DOHH2 (cell line): ENCODE measurements around the gene DEDD2.

Experiments
- H3F3A ChIP-seq: fragments of 200-600 bp; sonication (generic), shearing (Covaris generic); 2 replicates; pipeline ENCODE4 v1.6.0; 2016; ENCODE audit warnings: antibody characterized with exemption, mild to moderate bottlenecking; ENCODE audit not compliant: control insufficient read depth, insufficient read depth
- H3K27ac ChIP-seq: fragments of 200-600 bp; sonication (generic); 2 replicates; pipeline ENCODE4 v1.5.1; 2014; ENCODE audit warnings: low read depth, mild to moderate bottlenecking, low read length, moderate library complexity
- H3K27me3 ChIP-seq: fragments of 200-600 bp; sonication (generic); 2 replicates; pipeline ENCODE4 v1.6.1; 2014; ENCODE audit warnings: mild to moderate bottlenecking, low read length, mixed read lengths; ENCODE audit not compliant: control insufficient read depth
- H3K36me3 ChIP-seq: fragments of 200-600 bp; sonication (generic); 2 replicates; pipeline ENCODE4 v1.6.1; 2014; ENCODE audit warnings: mild to moderate bottlenecking, low read length, moderate library complexity, mixed read lengths; ENCODE audit not compliant: control insufficient read depth
- H3K4me1 ChIP-seq: fragments of 200-600 bp; sonication (generic); 2 replicates; pipeline ENCODE4 v1.6.1; 2014; ENCODE audit warnings: mild to moderate bottlenecking, low read length, mixed read lengths; ENCODE audit not compliant: control insufficient read depth
- H3K4me2 ChIP-seq: fragments of 200-600 bp; sonication (generic); 2 replicates; pipeline ENCODE4 v1.6.0; 2014; ENCODE audit warnings: mild to moderate bottlenecking, low read length, moderate library complexity
- H3K4me3 ChIP-seq: fragments of 200-600 bp; sonication (generic); 2 replicates; pipeline ENCODE4 v1.5.1; 2014; ENCODE audit warnings: mild to moderate bottlenecking, low read length, mixed read lengths
- H3K79me2 ChIP-seq: fragments of 200-600 bp; sonication (generic); 2 replicates; pipeline ENCODE4 v1.6.1; 2014; ENCODE audit warnings: mild to moderate bottlenecking, low read length, mixed read lengths; ENCODE audit not compliant: control insufficient read depth
- H3K9me2 ChIP-seq: fragments of 200-600 bp; sonication (generic); replicated peaks from 2 replicates; pipeline ENCODE4 v1.6.1; 2014; ENCODE audit warnings: mild to moderate bottlenecking, low read length, mixed read lengths; ENCODE audit not compliant: control insufficient read depth
- H3K9me3 ChIP-seq: fragments of 200-600 bp; sonication (generic); 2 replicates; pipeline ENCODE4 v1.6.1; 2014; ENCODE audit warnings: antibody characterized with exemption, low read length, mixed read lengths; ENCODE audit not compliant: control insufficient read depth, insufficient read depth
- H4K20me1 ChIP-seq: fragments of 200-600 bp; sonication (generic); 2 replicates; pipeline ENCODE4 v1.6.0; 2014; ENCODE audit warnings: low read depth, mild to moderate bottlenecking, antibody characterized with exemption, low read length, moderate library complexity; ENCODE audit not compliant: control insufficient read depth, insufficient read depth
- EZH2phosphoT487 ChIP-seq: fragments of 200-600 bp; sonication (generic); IDR thresholded peaks from 2 replicates; pipeline ENCODE4 v1.6.1; 2017; ENCODE audit warnings: borderline replicate concordance, mild to moderate bottlenecking, antibody characterized with exemption, low read length, moderate library complexity, mixed read lengths
- TF ChIP-seq, protein P1 (sequence below): fragments of 200-600 bp; sonication (generic); IDR thresholded peaks from one replicate; pipeline ENCODE4 v1.5.1; 2014; ENCODE audit warnings: antibody characterized with exemption, mild to moderate bottlenecking, low read depth, low read length; ENCODE audit not compliant: poor library complexity, severe bottlenecking

DEDD2 gene

GRCh38 chr19:42234364-42234763 lies 16.9 kb upstream of the DEDD2 start:
- Histone ChIP-seq H4K20me1 (0 out of 2 replicates have a peak, but pooled peaks cover 5% of the 10 kb centered on the region), H3K79me2 (peaks cover 31% of the 10 kb centered on the region), H3F3A (peaks cover 13% of the 10 kb centered on the region), H3K9me3 (no peaks in the 10 kb centered on the region), H3K36me3 (peaks cover 82% of the 10 kb centered on the region), H3K27me3 (no peaks in the 10 kb centered on the region), H3K4me1 (peaks cover 2% of the 10 kb centered on the region; the same call in 1 of the 2 replicates), H3K27ac (no peak overlapping the region), H3K9me2 (no peaks in the 10 kb centered on the region), H3K4me2 (no peak overlapping the region), H3K4me3 (no peak overlapping the region)
- no peak for TF ChIP-seq EZH2phosphoT487
- TF ChIP-seq, protein P1, sequence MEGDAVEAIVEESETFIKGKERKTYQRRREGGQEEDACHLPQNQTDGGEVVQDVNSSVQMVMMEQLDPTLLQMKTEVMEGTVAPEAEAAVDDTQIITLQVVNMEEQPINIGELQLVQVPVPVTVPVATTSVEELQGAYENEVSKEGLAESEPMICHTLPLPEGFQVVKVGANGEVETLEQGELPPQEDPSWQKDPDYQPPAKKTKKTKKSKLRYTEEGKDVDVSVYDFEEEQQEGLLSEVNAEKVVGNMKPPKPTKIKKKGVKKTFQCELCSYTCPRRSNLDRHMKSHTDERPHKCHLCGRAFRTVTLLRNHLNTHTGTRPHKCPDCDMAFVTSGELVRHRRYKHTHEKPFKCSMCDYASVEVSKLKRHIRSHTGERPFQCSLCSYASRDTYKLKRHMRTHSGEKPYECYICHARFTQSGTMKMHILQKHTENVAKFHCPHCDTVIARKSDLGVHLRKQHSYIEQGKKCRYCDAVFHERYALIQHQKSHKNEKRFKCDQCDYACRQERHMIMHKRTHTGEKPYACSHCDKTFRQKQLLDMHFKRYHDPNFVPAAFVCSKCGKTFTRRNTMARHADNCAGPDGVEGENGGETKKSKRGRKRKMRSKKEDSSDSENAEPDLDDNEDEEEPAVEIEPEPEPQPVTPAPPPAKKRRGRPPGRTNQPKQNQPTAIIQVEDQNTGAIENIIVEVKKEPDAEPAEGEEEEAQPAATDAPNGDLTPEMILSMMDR = no peak

DNA sequence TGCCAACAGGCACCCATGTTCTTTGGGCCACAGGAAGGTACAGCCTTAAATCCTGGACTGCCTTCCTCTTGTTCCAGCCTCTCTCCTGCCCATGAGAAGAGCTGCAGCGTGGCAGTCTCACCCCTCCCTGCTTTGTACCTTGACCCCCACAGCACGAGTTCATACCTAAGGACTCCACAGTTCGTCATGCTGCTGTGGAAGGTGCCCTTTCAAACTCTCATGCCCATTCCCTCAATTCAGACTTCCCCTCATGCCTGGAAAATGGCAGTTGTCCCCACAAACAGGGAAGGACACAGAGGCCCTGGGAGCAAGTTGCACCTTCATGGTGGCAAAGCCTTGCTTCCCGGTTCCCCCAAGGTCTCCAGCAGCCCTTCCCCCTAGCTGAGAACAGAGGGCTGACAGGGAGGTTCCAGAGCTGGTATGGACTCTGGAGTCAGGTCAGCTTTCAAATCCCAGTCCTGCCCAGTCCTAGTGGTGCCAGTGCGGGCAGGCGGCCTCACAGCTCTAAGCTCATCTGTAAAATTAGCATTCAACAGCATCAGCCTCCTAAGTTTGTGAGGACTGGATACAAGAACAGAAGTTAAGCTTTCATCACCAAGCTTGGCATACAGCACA lies 16.3 kb upstream of the DEDD2 start:
- no peak for TF ChIP-seq EZH2phosphoT487
- TF ChIP-seq, protein P1 = no peak
- Histone ChIP-seq H3F3A (peaks cover 13% of the 10 kb centered on the region), H3K9me2 (no peaks in the 10 kb centered on the region), H4K20me1 (0 out of 2 replicates have a peak, but pooled peaks cover 5% of the 10 kb centered on the region), H3K27me3 (no peaks in the 10 kb centered on the region), H3K4me1 (no peaks in the 10 kb centered on the region), H3K4me2 (no peak overlapping the region), H3K9me3 (no peaks in the 10 kb centered on the region), H3K27ac (no peak overlapping the region), H3K79me2 (peaks cover 28% of the 10 kb centered on the region), H3K36me3 (peaks cover 82% of the 10 kb centered on the region), H3K4me3 (no peak overlapping the region)

GRCh38 chr19:42233106-42233505 lies 15.6 kb upstream of the DEDD2 start:
- H3K4me3 ChIP-seq = no peak overlapping the region
- H3K27me3 ChIP-seq = no peaks in the 10 kb centered on the region
- H3K36me3 ChIP-seq = peaks cover 87% of the 10 kb centered on the region
- no peaks in the 10 kb centered on the region for H3K4me1 ChIP-seq
- H3K9me2 ChIP-seq = no peaks in the 10 kb centered on the region
- H3K79me2 ChIP-seq = peaks cover 31% of the 10 kb centered on the region
- H3K9me3 ChIP-seq = no peaks in the 10 kb centered on the region
- no peak overlapping the region for H3K4me2 ChIP-seq
- H3F3A ChIP-seq = peaks cover 13% of the 10 kb centered on the region
- no peak overlapping the region for H3K27ac ChIP-seq
- no peak for TF ChIP-seq EZH2phosphoT487
- TF ChIP-seq, protein P1 = no peak
- H4K20me1 ChIP-seq = 0 out of 2 replicates have a peak, but pooled peaks cover 5% of the 10 kb centered on the region
